T-cell (primary cell): ENCODE measurements around the gene LYST. TPM values are rescaled to one million over a fixed set of nuclear protein-coding genes. Genes with fewer than 3 reads are reported as not detected.

Experiments
- ATAC-seq, 4 experiments: fragments of 200-7000 bp in 3 of 4; fragments of 150-1000 bp in 1 of 4; cut with Tn5 transposase; replicated peaks in 1 of 4; 1 replicate in 3 of 4; 2 replicates in 1 of 4; pipeline ENCODE4 v1.10.0; 2021; ENCODE audit warnings: moderate library complexity in 3 of 4, mild to moderate bottlenecking in 2 of 4, moderate number of reproducible peaks in 1 of 4
- CTCF ChIA-PET, 2 donors: fragments of 300-600 bp; sonication (Branson Sonifier 250); formaldehyde crosslinking; loops; one replicate each; lab custom pipeline; 2022; ENCODE audit warnings: antibody characterized with exemption in 2 of 2; lab: Charles Lee
- POLR2A ChIA-PET, 2 donors: fragments of 300-600 bp; sonication (Branson Sonifier 250); formaldehyde crosslinking; loops; one replicate each; lab custom pipeline; 2022; ENCODE audit warnings: antibody characterized with exemption in 2 of 2; lab: Charles Lee
- DNase-seq, 35 experiments: peaks; one replicate each; pipeline versions ENCODE4 v3.0.0 to v3.0.0-alpha.2; 2013 to 2023
- H3K27ac ChIP-seq: one replicate; pipeline ENCODE4 v1.5.1; 2013; ENCODE audit warnings: low read length
- H3K27me3 ChIP-seq, 2 experiments: replicated peaks in 1 of 2; 1 replicate in 1 of 2; 2 replicates in 1 of 2; pipeline versions ENCODE4 v1.6.1 to v1.7.0; 2013; ENCODE audit warnings: low read length in 1 of 2, mixed read lengths in 1 of 2; ENCODE audit not compliant: control insufficient read depth in 2 of 2, insufficient read depth in 2 of 2; ENCODE audit errors: extremely low read depth in 1 of 2
- H3K36me3 ChIP-seq, 2 donors: 1 replicate in 1 of 2; 2 replicates in 1 of 2; pipeline versions ENCODE4 v1.6.1 to v1.7.0; 2013; ENCODE audit warnings: low read length in 1 of 2; ENCODE audit not compliant: control insufficient read depth in 2 of 2, insufficient read depth in 1 of 2; ENCODE audit errors: extremely low read depth in 1 of 2
- H3K4me1 ChIP-seq, 2 experiments: 1 replicate in 1 of 2; 2 replicates in 1 of 2; pipeline versions ENCODE4 v1.6.1 to v1.7.0; 2013; ENCODE audit warnings: low read length in 2 of 2, mixed read lengths in 1 of 2; ENCODE audit not compliant: insufficient read depth in 2 of 2, control insufficient read depth in 1 of 2; ENCODE audit errors: extremely low read depth in 1 of 2
- H3K4me3 ChIP-seq, 2 donors: 1 replicate in 1 of 2; 2 replicates in 1 of 2; pipeline versions ENCODE4 v1.5.1 to v1.7.0; 2013; ENCODE audit warnings: mild to moderate bottlenecking in 2 of 2, low read length in 1 of 2, moderate library complexity in 1 of 2; ENCODE audit not compliant: control insufficient read depth in 1 of 2; ENCODE audit errors: extremely low read depth in 1 of 2
- H3K9me3 ChIP-seq: 2 replicates; pipeline ENCODE4 v1.7.0; 2013
- H3K27ac Mint-ChIP-seq, 2 donors: one replicate each; pipeline ENCODE4 v1.8.0; 2020 to 2021; ENCODE audit warnings: mild to moderate bottlenecking in 2 of 2, mixed read lengths in 2 of 2
- H3K27me3 Mint-ChIP-seq, 2 donors: one replicate each; pipeline ENCODE4 v1.8.0; 2021 to 2022; ENCODE audit warnings: mixed read lengths in 2 of 2
- H3K36me3 Mint-ChIP-seq: one replicate; pipeline ENCODE4 v1.8.0; 2021; ENCODE audit warnings: mixed read lengths
- H3K4me1 Mint-ChIP-seq, 3 donors: one replicate each; pipeline ENCODE4 v1.8.0; 2020 to 2022; ENCODE audit warnings: mixed read lengths in 3 of 3, mild to moderate bottlenecking in 1 of 3
- H3K4me3 Mint-ChIP-seq, 3 donors: one replicate each; pipeline ENCODE4 v1.8.0; 2020 to 2022; ENCODE audit warnings: mild to moderate bottlenecking in 3 of 3, mixed read lengths in 3 of 3, moderate library complexity in 3 of 3
- H3K9me3 Mint-ChIP-seq, 3 donors: one replicate each; pipeline ENCODE4 v1.8.0; 2020 to 2022; ENCODE audit warnings: mixed read lengths in 3 of 3
- WGBS: methylation state at CpG from one replicate; pipeline ENCODE4 v1.1.5; 2013; ENCODE audit warnings: missing lambda C conversion rate; ENCODE audit not compliant: insufficient coverage; 5-methylcytosine and 5-hydroxymethylcytosine counted together
- total RNA-seq, 35 experiments: library from RNA in 6 of 35; stranded (reverse) in 6 of 35; fragments of 120-200 nt in 1 of 35; gene quantifications; one replicate each; pipeline versions ENCODE4 v1.2.1 to v1.2.4 and lab custom pipeline; 2013 to 2026

The LYST gene
- total RNA-seq, 5 donors from 2014 or later (not counting 1 experiment from before 2014, with no cell fraction given), result 19.7 to 37.9 (median 29.1) TPM

GRCh38 chr1:235725434-235725833 lies 141.3 kb downstream of the LYST start:
- WGBS, result 97% methylated on average over 3 of the region's 3 CpGs
- Mint-ChIP-seq H3K4me1 (no peaks in the 10 kb centered on the region), H3K36me3 (peaks cover 17% of the 10 kb centered on the region), H3K4me3 (no peak overlapping the region), H3K27ac (no peak overlapping the region), H3K27me3 (no peaks in the 10 kb centered on the region), H3K9me3 (no peaks in the 10 kb centered on the region)
- Histone ChIP-seq H3K4me1 (no peaks in the 10 kb centered on the region), H3K27ac (no peak overlapping the region), H3K27me3 (no peaks in the 10 kb centered on the region), H3K36me3 (peaks cover 0 to 53% of the 10 kb centered on the region in 2 donors), H3K9me3 (no peaks in the 10 kb centered on the region), H3K4me3 (no peak overlapping the region)
- ChIA-PET CTCF (no interaction called here), POLR2A (no interaction called here)
- ATAC-seq (no peak), DNase-seq (no peak)

- no peak overlapping the region for H3K4me3 Mint-ChIP-seq
- peaks cover 0 to 53% of the 10 kb centered on the region in 2 donors for H3K36me3 ChIP-seq
- peaks cover 22% of the 10 kb centered on the region for H3K36me3 Mint-ChIP-seq
- ATAC-seq (no peak), DNase-seq (no peak)
- no CpG with 5 or more reads among the region's 2 CpGs for WGBS
- no peaks in the 10 kb centered on the region for H3K27me3 Mint-ChIP-seq
- no peak overlapping the region for H3K27ac ChIP-seq
- CTCF ChIA-PET, result no interaction called here
- H3K4me1 Mint-ChIP-seq, result no peaks in the 10 kb centered on the region
- no peaks in the 10 kb centered on the region for H3K9me3 Mint-ChIP-seq
- POLR2A ChIA-PET, result no interaction called here
- H3K4me1 ChIP-seq, result no peaks in the 10 kb centered on the region
- no peaks in the 10 kb centered on the region for H3K9me3 ChIP-seq
- H3K4me3 ChIP-seq, result no peak overlapping the region
- H3K27ac Mint-ChIP-seq, result no peak overlapping the region
- H3K27me3 ChIP-seq, result no peaks in the 10 kb centered on the region
Observed at GRCh38 chr1:235724730-235725129, 142.0 kb downstream of the LYST start.

- Mint-ChIP-seq H3K4me3 (no peak overlapping the region), H3K4me1 (no peaks in the 10 kb centered on the region), H3K9me3 (no peaks in the 10 kb centered on the region), H3K27me3 (no peaks in the 10 kb centered on the region), H3K27ac (no peak overlapping the region), H3K36me3 (peaks cover 26% of the 10 kb centered on the region)
- POLR2A ChIA-PET, result no interaction called here
- H3K4me3 ChIP-seq, result no peak overlapping the region
- CTCF ChIA-PET, result no interaction called here
- H3K27ac ChIP-seq, result no peak overlapping the region
- no peaks in the 10 kb centered on the region for H3K9me3 ChIP-seq
- ATAC-seq (no peak), DNase-seq (no peak)
- no peaks in the 10 kb centered on the region for H3K27me3 ChIP-seq
- peaks cover 0 to 44% of the 10 kb centered on the region in 2 donors for H3K36me3 ChIP-seq
- no peaks in the 10 kb centered on the region for H3K4me1 ChIP-seq
- 100% methylated on average over 1 of the region's 2 CpGs for WGBS
Observed at GRCh38 chr1:235722858-235723257, 143.8 kb downstream of the LYST start.

GRCh38 chr1:235721982-235722381 lies 144.7 kb downstream of the LYST start:
- Mint-ChIP-seq H3K27ac (no peak overlapping the region), H3K4me3 (no peak overlapping the region), H3K9me3 (no peaks in the 10 kb centered on the region), H3K4me1 (no peaks in the 10 kb centered on the region), H3K27me3 (no peaks in the 10 kb centered on the region), H3K36me3 (peaks cover 31% of the 10 kb centered on the region)
- H3K4me1 ChIP-seq, result no peaks in the 10 kb centered on the region
- no peaks in the 10 kb centered on the region for H3K9me3 ChIP-seq
- H3K27ac ChIP-seq, result no peak overlapping the region
- no peak for DNase-seq
- no peak for ATAC-seq
- no peak overlapping the region for H3K4me3 ChIP-seq
- POLR2A ChIA-PET, result no interaction called here
- peaks cover 0 to 47% of the 10 kb centered on the region in 2 donors for H3K36me3 ChIP-seq
- no peaks in the 10 kb centered on the region for H3K27me3 ChIP-seq
- WGBS, result 97% methylated on average over 4 of the region's 4 CpGs
- CTCF ChIA-PET, result no interaction called here

GRCh38 chr1:235720544-235720943 lies 146.2 kb downstream of the LYST start:
- Histone ChIP-seq H3K9me3 (no peaks in the 10 kb centered on the region), H3K27me3 (no peaks in the 10 kb centered on the region), H3K27ac (no peak overlapping the region), H3K4me3 (no peak overlapping the region), H3K4me1 (no peaks in the 10 kb centered on the region), H3K36me3 (peaks cover 0 to 50% of the 10 kb centered on the region in 2 donors)
- Mint-ChIP-seq H3K4me3 (no peak overlapping the region), H3K27me3 (no peaks in the 10 kb centered on the region), H3K27ac (no peak overlapping the region), H3K4me1 (no peaks in the 10 kb centered on the region), H3K9me3 (no peaks in the 10 kb centered on the region), H3K36me3 (peaks cover 36% of the 10 kb centered on the region)
- ChIA-PET POLR2A (no interaction called here), CTCF (no interaction called here)
- no peak for DNase-seq
- no peak for ATAC-seq
- no CpG with 5 or more reads among the region's 4 CpGs for WGBS

GRCh38 chr1:235714205-235714897 lies 152.4 kb downstream of the LYST start:
- ATAC-seq (no peak), DNase-seq (no peak)
- Mint-ChIP-seq H3K27me3 (no peaks in the 10 kb centered on the region), H3K4me1 (no peaks in the 10 kb centered on the region), H3K4me3 (no peak overlapping the region), H3K27ac (no peak overlapping the region), H3K36me3 (peaks cover 55% of the 10 kb centered on the region), H3K9me3 (no peaks in the 10 kb centered on the region)
- Histone ChIP-seq H3K4me3 (no peak overlapping the region), H3K36me3 (peaks cover 0 to 42% of the 10 kb centered on the region in 2 donors), H3K27ac (no peak overlapping the region), H3K4me1 (no peaks in the 10 kb centered on the region), H3K9me3 (no peaks in the 10 kb centered on the region), H3K27me3 (no peaks in the 10 kb centered on the region)
- ChIA-PET POLR2A (no interaction called here), CTCF (no interaction called here)
- no CpG with 5 or more reads among the region's 4 CpGs for WGBS
